ENCODE results near the gene CDKN1C.

The CDKN1C gene

GRCh38 chr11:2857276-2857675 is 28.3 kb downstream of the CDKN1C start:
- H3K27ac ChIP-seq: no peak overlapping the region
- TF ChIP-seq EZH2 (IDR thresholded peaks at IDR 0.05) (no peak), FOXP2 (optimal IDR thresholded peaks at IDR 0.05; ENCODE audit: control extremely low read depth, extremely low read length, insufficient read depth) (no peak), POLR2AphosphoS5 (IDR thresholded peaks at IDR 0.05; ENCODE audit: borderline replicate concordance, low read depth, low read length) (no peak)
- no peak for DNase-seq (ENCODE audit: low read depth, low spot score)
- H3K9ac ChIP-seq (ENCODE audit: insufficient read length): no peak overlapping the region
- no peak overlapping the region for H3K4me3 ChIP-seq
- no peaks in the 10 kb centered on the region for H3K36me3 ChIP-seq (ENCODE audit: insufficient read depth, low read length)
- H3K9me3 ChIP-seq (ENCODE audit: low read depth, low read length): no peaks in the 10 kb centered on the region

- no peak overlapping the region for H3K27ac ChIP-seq
- no peaks in the 10 kb centered on the region for H3K36me3 ChIP-seq (ENCODE audit: insufficient read depth, low read length)
- no peak for DNase-seq (ENCODE audit: low read depth, low spot score)
- no peak overlapping the region for H3K9ac ChIP-seq (ENCODE audit: insufficient read length)
- no peak overlapping the region for H3K4me3 ChIP-seq
- H3K9me3 ChIP-seq (ENCODE audit: low read depth, low read length): no peaks in the 10 kb centered on the region
- TF ChIP-seq FOXP2 (optimal IDR thresholded peaks at IDR 0.05; ENCODE audit: control extremely low read depth, extremely low read length, insufficient read depth) (no peak), EZH2 (IDR thresholded peaks at IDR 0.05) (no peak), POLR2AphosphoS5 (IDR thresholded peaks at IDR 0.05; ENCODE audit: borderline replicate concordance, low read depth, low read length) (no peak)
Measured at GRCh38 chr11:2855162-2855561, 30.4 kb downstream of the CDKN1C start.

GRCh38 chr11:2853997-2854560 is 31.5 kb downstream of the CDKN1C start:
- Histone ChIP-seq H3K36me3 (ENCODE audit: insufficient read depth, low read length) (no peaks in the 10 kb centered on the region), H3K4me3 (no peak overlapping the region), H3K9ac (ENCODE audit: insufficient read length) (no peak overlapping the region), H3K27ac (no peak overlapping the region), H3K9me3 (ENCODE audit: low read depth, low read length) (no peaks in the 10 kb centered on the region)
- DNase-seq (ENCODE audit: low read depth, low spot score): no peak
- TF ChIP-seq EZH2 (IDR thresholded peaks at IDR 0.05) (no peak), POLR2AphosphoS5 (IDR thresholded peaks at IDR 0.05; ENCODE audit: borderline replicate concordance, low read depth, low read length) (no peak), FOXP2 (optimal IDR thresholded peaks at IDR 0.05; ENCODE audit: control extremely low read depth, extremely low read length, insufficient read depth) (no peak)

- Histone ChIP-seq H3K36me3 (ENCODE audit: insufficient read depth, low read length) (no peaks in the 10 kb centered on the region), H3K9me3 (ENCODE audit: low read depth, low read length) (no peaks in the 10 kb centered on the region), H3K4me3 (no peak overlapping the region), H3K27ac (no peak overlapping the region), H3K9ac (ENCODE audit: insufficient read length) (no peak overlapping the region)
- TF ChIP-seq EZH2 (IDR thresholded peaks at IDR 0.05) (no peak), FOXP2 (optimal IDR thresholded peaks at IDR 0.05; ENCODE audit: control extremely low read depth, extremely low read length, insufficient read depth) (no peak)
- DNase-seq (ENCODE audit: low read depth, low spot score): no peak
Measured at GRCh38 chr11:2853401-2853800, 32.2 kb downstream of the CDKN1C start.

- Histone ChIP-seq H3K27ac (no peak overlapping the region), H3K9ac (ENCODE audit: insufficient read length) (no peak overlapping the region), H3K4me3 (no peak overlapping the region), H3K9me3 (ENCODE audit: low read depth, low read length) (no peaks in the 10 kb centered on the region), H3K36me3 (ENCODE audit: insufficient read depth, low read length) (no peaks in the 10 kb centered on the region)
- no peak for TF ChIP-seq FOXP2 (optimal IDR thresholded peaks at IDR 0.05; ENCODE audit: control extremely low read depth, extremely low read length, insufficient read depth)
- TF ChIP-seq EZH2 (IDR thresholded peaks at IDR 0.05): no peak
- no peak for TF ChIP-seq POLR2AphosphoS5 (IDR thresholded peaks at IDR 0.05; ENCODE audit: borderline replicate concordance, low read depth, low read length)
- DNase-seq (ENCODE audit: low read depth, low spot score): no peak
Measured at GRCh38 chr11:2849994-2850770, 35.4 kb downstream of the CDKN1C start.

GRCh38 chr11:2848497-2848896 is 37.1 kb downstream of the CDKN1C start:
- no peak overlapping the region for H3K4me3 ChIP-seq
- no peak overlapping the region for H3K27ac ChIP-seq
- DNase-seq (ENCODE audit: low read depth, low spot score): no peak
- no peak overlapping the region for H3K9ac ChIP-seq (ENCODE audit: insufficient read length)
- TF ChIP-seq FOXP2 (optimal IDR thresholded peaks at IDR 0.05; ENCODE audit: control extremely low read depth, extremely low read length, insufficient read depth): no peak
- no peak for TF ChIP-seq EZH2 (IDR thresholded peaks at IDR 0.05)
- TF ChIP-seq POLR2AphosphoS5 (IDR thresholded peaks at IDR 0.05; ENCODE audit: borderline replicate concordance, low read depth, low read length): no peak
- no peaks in the 10 kb centered on the region for H3K9me3 ChIP-seq (ENCODE audit: low read depth, low read length)
- no peaks in the 10 kb centered on the region for H3K36me3 ChIP-seq (ENCODE audit: insufficient read depth, low read length)

- no peaks in the 10 kb centered on the region for H3K9me3 ChIP-seq (ENCODE audit: low read depth, low read length)
- TF ChIP-seq EZH2 (IDR thresholded peaks at IDR 0.05): no peak
- TF ChIP-seq FOXP2 (optimal IDR thresholded peaks at IDR 0.05; ENCODE audit: control extremely low read depth, extremely low read length, insufficient read depth): no peak
- no peak for TF ChIP-seq POLR2AphosphoS5 (IDR thresholded peaks at IDR 0.05; ENCODE audit: borderline replicate concordance, low read depth, low read length)
- no peak overlapping the region for H3K4me3 ChIP-seq
- no peak overlapping the region for H3K27ac ChIP-seq
- no peak for DNase-seq (ENCODE audit: low read depth, low spot score)
- no peak overlapping the region for H3K9ac ChIP-seq (ENCODE audit: insufficient read length)
- H3K36me3 ChIP-seq (ENCODE audit: insufficient read depth, low read length): no peaks in the 10 kb centered on the region
Measured at GRCh38 chr11:2847561-2847960, 38.0 kb downstream of the CDKN1C start.

GRCh38 chr11:2846470-2846869 is 39.1 kb downstream of the CDKN1C start:
- no peaks in the 10 kb centered on the region for H3K36me3 ChIP-seq (ENCODE audit: insufficient read depth, low read length)
- no peak overlapping the region for H3K4me3 ChIP-seq
- TF ChIP-seq EZH2 (IDR thresholded peaks at IDR 0.05) (no peak), FOXP2 (optimal IDR thresholded peaks at IDR 0.05; ENCODE audit: control extremely low read depth, extremely low read length, insufficient read depth) (no peak), POLR2AphosphoS5 (IDR thresholded peaks at IDR 0.05; ENCODE audit: borderline replicate concordance, low read depth, low read length) (no peak)
- no peak for DNase-seq (ENCODE audit: low read depth, low spot score)
- H3K27ac ChIP-seq: no peak overlapping the region
- no peak overlapping the region for H3K9ac ChIP-seq (ENCODE audit: insufficient read length)
- H3K9me3 ChIP-seq (ENCODE audit: low read depth, low read length): no peaks in the 10 kb centered on the region

All from SK-N-MC (cell line).